HG03460 (cell line): Measurements from ENCODE around the gene NT5C2.
"Not testable (repeated sequence)": the region's sequence is repeated elsewhere in the genome, so short reads cannot be mapped to it uniquely, and the experiment has no call there.

Source experiments
- ATAC-seq: cut with Tn5 transposase; IDR thresholded peaks from one replicate; pipeline ENCODE4 v1.9.1; 2021; ENCODE audit not compliant: unreplicated experiment

The NT5C2 gene

GRCh38 chr10:103166523-103166922 lies 26.5 kb downstream of the NT5C2 start:
- no peak for ATAC-seq

GRCh38 chr10:103163766-103164403 lies 29.2 kb downstream of the NT5C2 start:
- not testable (repeated sequence) for ATAC-seq

DNA sequence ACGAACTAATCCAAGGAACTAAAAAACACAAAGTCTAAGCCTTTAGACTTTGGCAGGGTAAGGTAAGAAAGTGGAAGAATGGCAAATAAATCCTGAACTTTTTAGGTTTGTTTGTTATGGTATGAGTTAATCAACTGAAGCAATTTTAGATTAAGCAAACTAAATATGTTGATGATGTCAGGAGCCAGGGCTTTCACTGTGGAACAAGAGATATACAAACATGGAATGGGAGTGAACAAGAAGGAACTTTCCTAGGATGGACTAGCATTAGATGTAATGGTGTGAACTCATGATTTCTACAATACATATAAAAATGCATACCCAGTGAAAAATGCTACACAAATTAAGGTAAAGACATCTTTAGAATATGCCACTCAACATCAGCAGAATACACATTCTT lies 35.8 kb downstream of the NT5C2 start:
- ATAC-seq: no peak

GRCh38 chr10:103155471-103156085 lies 37.5 kb downstream of the NT5C2 start:
- ATAC-seq: no peak

- no peak for ATAC-seq
Measured at GRCh38 chr10:103154521-103155299, 38.4 kb downstream of the NT5C2 start.

- no peak for ATAC-seq
Measured at GRCh38 chr10:103153302-103154197, 39.5 kb downstream of the NT5C2 start.

GRCh38 chr10:103149991-103150622 lies 43.0 kb downstream of the NT5C2 start:
- no peak for ATAC-seq

GRCh38 chr10:103147645-103148044 lies 45.4 kb downstream of the NT5C2 start:
- ATAC-seq: no peak

- no peak for ATAC-seq
Measured at GRCh38 chr10:103145860-103146466, 47.1 kb downstream of the NT5C2 start.

DNA sequence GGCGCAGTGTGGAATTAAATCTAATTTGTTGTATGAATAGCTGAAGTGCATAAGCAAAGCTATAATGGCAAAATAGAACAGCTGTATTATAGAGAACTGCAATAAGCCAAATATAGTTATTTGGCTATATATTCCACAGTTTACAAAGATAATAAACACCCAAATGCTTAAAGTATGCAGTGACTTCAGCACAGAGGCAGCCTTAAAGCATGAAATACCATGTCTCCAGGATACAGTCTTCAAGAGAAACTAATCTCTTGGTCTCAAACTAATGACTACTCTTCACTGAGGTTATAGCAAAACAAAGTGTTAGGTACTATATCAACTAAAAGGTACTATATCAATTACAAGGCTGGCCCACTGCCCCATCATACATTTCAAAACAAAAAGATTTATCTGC lies 48.0 kb downstream of the NT5C2 start:
- ATAC-seq: no peak

DNA sequence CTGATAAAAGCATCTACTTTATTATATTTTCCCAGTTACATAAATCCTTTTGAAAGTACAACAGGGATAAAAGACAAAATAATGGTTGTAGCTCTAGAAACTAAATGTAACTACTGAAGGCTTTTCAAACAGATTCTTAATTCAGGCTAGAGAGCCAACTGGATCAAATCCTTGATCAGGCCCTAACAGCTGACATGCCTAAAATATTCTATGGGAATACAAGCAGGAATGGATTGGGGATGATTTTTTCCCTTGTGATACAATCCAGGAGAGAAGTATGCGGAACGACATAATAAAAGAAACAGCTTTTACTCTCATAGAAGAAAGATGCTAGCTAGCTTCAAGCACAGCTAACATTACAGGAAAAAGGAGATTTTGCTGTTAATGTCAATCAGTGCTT lies 49.0 kb downstream of the NT5C2 start:
- ATAC-seq: no peak

DNA sequence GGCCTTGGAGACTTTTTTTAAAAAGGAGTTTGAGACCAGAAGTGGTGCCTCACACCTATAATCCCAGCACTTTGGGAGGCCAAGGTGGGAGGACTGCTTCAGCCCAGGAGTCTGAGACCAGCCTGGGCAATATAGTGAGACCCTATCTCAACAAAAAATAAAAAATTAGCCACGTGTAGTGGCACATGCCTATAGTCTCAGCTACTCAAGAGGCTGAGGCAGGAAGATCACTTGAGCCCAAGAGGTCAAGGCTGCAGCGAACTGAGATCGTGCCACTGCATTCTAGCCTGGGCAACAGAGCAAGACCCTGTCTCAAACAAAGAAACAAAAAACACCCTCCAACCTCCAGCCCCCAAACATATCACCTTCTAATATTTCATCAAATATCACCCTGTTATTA lies 49.4 kb downstream of the NT5C2 start:
- not testable (repeated sequence) for ATAC-seq

- no peak for ATAC-seq
Measured at GRCh38 chr10:103141950-103142349, 51.1 kb downstream of the NT5C2 start.

DNA sequence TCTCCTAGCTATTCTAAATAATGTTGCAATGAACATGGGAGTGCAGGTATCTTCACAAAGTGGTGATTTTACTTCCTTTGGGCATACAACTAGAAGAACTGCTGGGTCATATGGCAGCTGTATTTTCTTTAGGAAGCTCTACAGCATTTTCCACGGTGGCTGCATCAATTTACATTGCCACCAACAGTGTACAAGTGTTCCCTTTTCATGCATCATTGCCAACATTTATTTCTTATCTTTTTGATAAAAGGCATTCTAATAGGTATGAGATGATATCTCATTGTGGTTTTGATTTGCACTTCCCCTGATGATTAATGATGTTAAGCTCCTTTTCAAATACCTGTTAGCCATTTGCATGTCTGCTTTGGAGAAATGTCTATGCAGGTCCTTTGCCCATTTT lies 52.6 kb downstream of the NT5C2 start:
- ATAC-seq: no peak

DNA sequence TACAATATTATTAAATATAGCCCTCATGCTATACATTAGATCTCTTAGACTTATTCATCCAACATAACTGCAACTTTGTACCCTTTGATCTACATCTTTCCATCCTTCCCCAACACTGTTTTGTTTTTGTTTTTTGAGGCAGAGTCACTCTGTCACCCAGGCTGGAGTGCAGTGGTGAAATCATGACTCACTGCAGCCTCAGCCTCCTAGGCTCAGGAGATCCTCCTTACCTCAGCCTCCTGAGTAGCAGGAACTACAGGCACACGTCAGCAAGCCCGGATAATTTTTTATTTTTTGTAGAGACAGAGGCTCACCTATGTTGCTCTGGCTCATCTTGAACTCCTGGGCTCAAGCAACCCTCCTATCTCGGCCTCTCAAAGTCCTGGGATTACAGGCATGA lies 53.3 kb downstream of the NT5C2 start:
- no peak for ATAC-seq

DNA sequence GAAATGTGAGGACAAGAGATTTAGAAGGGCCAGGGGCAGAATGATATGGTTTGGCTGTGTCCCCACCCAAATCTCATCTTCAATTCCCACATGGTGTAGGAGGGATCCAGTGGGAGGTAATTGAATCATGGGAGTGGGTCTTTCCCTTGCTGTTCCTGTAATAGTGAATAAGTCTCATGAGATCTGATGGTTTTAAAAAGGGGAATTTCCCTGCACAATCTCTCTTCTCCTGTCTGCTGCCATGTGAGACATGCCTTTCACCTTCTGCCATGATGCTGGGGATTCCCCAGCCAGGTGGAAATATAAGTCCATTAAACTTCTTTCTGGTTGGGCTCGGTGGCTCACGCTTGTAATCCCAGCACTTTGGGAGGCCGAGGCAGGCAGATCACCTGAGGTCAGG lies 57.9 kb downstream of the NT5C2 start:
- ATAC-seq: not testable (repeated sequence)

- ATAC-seq: no peak
Measured at GRCh38 chr10:103130910-103131309, 62.2 kb downstream of the NT5C2 start.

DNA sequence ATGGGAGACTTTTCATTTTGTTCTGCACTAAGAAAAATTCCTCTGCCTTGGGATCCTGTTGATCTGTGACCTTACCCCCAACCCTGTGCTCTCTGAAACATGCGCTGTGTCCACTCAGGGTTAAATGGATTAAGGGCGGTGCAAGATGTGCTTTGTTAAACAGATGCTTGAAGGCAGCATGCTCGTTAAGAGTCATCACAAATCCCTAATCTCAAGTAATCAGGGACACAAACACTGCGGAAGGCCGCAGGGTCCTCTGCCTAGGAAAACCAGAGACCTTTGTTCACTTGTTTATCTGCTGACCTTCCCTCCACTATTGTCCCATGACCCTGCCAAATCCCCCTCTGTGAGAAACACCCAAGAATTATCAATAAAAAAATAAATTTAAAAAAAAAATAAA lies 62.9 kb downstream of the NT5C2 start:
- ATAC-seq: not testable (repeated sequence)

DNA sequence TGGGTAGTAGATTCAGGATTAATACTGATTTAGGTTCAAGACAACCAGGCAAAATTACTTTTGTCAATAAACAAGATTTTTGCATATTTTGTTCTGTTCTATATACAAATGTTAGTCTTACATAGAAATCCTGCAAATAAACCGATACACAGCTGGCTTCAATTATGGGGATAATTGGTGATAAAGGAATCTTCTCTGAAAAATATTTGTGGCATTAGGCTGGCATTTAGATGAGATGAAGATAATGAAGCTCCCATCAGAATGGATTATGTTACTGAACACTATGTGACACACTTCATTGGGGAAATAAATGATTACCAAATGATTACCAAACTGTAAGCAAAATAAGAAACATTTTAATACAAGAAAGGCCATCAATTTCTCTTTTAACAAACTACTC lies 65.8 kb downstream of the NT5C2 start:
- ATAC-seq: no peak
